ENCODE measurements around the gene CACNA2D3. TPM values are rescaled to one million over a fixed set of nuclear protein-coding genes. Genes with fewer than 3 reads are reported as not detected.

The CACNA2D3 gene
- polyA plus RNA-seq, 1 donor from 2014 or later: 26.2 TPM

DNA sequence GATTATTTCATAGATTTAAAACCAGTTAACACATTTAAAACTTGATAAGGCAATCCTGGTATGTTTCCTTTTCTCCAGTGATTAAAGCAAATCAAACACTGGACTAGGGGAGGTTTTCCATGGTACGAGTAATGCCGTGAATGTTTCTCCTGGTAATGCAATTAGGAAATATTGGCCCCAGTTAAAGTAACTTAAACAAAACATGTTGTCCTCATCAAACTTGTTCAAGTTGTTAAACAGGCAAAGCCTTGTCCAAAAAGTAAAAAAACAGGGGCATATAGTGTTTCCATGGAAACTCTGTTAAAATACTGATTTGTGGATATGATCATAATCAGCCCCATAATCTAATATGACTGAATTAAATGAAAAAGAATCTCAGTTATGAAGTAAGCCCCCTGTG is 818.6 kb downstream of the CACNA2D3 start:
- Histone ChIP-seq H3F3A (ENCODE audit: insufficient read depth, low read length, poor library complexity, severe bottlenecking) (no peaks in the 10 kb centered on the region), H3K27me3 (ENCODE audit: insufficient read depth, low read depth, low read length) (no peaks in the 10 kb centered on the region), H4K20me1 (ENCODE audit: insufficient read depth) (no peaks in the 10 kb centered on the region), H3K4me2 (ENCODE audit: low read length) (no peak overlapping the region), H3K27ac (ENCODE audit: low read length) (no peak overlapping the region), H3K4me3 (ENCODE audit: low read length) (no peak overlapping the region), H3K9ac (ENCODE audit: low read length) (no peak overlapping the region), H3K9me3 (ENCODE audit: low read length) (no peaks in the 10 kb centered on the region), H2AFZ (ENCODE audit: low read depth, low read length) (no peak overlapping the region), H3K36me3 (ENCODE audit: insufficient read depth, low read length) (no peaks in the 10 kb centered on the region), H3K79me2 (replicated peaks; ENCODE audit: insufficient read depth, low read length) (no peaks in the 10 kb centered on the region), H3K9me2 (ENCODE audit: insufficient read depth, low read length) (no peaks in the 10 kb centered on the region)
- TF ChIP-seq POLR2AphosphoS5 (IDR thresholded peaks at IDR 0.05) (no peak), TAF1 (IDR thresholded peaks at IDR 0.05; ENCODE audit: low read depth) (no peak), RAD21 (conservative IDR thresholded peaks at IDR 0.05) (no peak), MXI1 (conservative IDR thresholded peaks at IDR 0.05; ENCODE audit: poor library complexity, severe bottlenecking) (no peak), EZH2 (IDR thresholded peaks at IDR 0.05; ENCODE audit: borderline replicate concordance, insufficient read depth, low read length, poor library complexity, severe bottlenecking) (no peak), EP300 (conservative IDR thresholded peaks at IDR 0.05; ENCODE audit: poor library complexity, severe bottlenecking) (no peak), SMC3 (conservative IDR thresholded peaks at IDR 0.05; ENCODE audit: poor library complexity) (no peak)
- TF ChIP-seq, protein P1, sequence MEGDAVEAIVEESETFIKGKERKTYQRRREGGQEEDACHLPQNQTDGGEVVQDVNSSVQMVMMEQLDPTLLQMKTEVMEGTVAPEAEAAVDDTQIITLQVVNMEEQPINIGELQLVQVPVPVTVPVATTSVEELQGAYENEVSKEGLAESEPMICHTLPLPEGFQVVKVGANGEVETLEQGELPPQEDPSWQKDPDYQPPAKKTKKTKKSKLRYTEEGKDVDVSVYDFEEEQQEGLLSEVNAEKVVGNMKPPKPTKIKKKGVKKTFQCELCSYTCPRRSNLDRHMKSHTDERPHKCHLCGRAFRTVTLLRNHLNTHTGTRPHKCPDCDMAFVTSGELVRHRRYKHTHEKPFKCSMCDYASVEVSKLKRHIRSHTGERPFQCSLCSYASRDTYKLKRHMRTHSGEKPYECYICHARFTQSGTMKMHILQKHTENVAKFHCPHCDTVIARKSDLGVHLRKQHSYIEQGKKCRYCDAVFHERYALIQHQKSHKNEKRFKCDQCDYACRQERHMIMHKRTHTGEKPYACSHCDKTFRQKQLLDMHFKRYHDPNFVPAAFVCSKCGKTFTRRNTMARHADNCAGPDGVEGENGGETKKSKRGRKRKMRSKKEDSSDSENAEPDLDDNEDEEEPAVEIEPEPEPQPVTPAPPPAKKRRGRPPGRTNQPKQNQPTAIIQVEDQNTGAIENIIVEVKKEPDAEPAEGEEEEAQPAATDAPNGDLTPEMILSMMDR (IDR thresholded peaks at IDR 0.05; ENCODE audit: poor library complexity, severe bottlenecking): no peak
- TF ChIP-seq, protein P2, sequence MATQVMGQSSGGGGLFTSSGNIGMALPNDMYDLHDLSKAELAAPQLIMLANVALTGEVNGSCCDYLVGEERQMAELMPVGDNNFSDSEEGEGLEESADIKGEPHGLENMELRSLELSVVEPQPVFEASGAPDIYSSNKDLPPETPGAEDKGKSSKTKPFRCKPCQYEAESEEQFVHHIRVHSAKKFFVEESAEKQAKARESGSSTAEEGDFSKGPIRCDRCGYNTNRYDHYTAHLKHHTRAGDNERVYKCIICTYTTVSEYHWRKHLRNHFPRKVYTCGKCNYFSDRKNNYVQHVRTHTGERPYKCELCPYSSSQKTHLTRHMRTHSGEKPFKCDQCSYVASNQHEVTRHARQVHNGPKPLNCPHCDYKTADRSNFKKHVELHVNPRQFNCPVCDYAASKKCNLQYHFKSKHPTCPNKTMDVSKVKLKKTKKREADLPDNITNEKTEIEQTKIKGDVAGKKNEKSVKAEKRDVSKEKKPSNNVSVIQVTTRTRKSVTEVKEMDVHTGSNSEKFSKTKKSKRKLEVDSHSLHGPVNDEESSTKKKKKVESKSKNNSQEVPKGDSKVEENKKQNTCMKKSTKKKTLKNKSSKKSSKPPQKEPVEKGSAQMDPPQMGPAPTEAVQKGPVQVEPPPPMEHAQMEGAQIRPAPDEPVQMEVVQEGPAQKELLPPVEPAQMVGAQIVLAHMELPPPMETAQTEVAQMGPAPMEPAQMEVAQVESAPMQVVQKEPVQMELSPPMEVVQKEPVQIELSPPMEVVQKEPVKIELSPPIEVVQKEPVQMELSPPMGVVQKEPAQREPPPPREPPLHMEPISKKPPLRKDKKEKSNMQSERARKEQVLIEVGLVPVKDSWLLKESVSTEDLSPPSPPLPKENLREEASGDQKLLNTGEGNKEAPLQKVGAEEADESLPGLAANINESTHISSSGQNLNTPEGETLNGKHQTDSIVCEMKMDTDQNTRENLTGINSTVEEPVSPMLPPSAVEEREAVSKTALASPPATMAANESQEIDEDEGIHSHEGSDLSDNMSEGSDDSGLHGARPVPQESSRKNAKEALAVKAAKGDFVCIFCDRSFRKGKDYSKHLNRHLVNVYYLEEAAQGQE (IDR thresholded peaks at IDR 0.05; ENCODE audit: borderline replicate concordance): no peak

DNA sequence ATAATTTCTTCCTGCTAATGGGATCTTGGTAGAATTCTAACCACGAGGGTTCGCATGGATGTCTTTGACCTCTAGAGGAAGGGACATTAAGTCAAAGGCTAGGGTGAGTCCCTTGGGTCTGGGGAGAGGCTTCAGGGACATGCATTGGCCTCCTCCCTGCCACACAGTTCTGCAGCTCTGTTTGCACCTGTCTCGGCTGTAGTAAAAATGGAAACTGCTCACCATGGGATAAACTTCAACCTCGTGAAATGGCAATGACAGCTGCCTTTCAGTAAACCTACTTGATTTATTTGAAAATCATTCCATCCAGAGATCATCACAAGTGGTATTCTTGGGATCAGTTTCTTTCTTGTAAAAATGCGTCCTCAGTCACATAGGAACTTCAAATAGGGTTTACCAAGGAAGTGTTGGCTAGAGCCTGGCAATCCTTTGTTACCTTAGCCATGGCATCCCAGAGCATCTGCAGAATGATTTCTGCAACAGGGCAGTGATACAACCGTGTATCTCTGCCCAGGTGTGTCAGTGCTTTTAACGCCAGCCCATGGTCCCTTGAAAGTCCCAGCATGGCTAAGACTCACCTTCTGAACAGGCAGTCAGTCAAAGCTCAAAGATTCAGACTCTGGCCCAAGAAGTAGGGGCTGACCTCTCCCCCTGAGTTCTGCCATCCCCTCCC is 819.5 kb downstream of the CACNA2D3 start:
- TF ChIP-seq, protein P1 (IDR thresholded peaks at IDR 0.05; ENCODE audit: poor library complexity, severe bottlenecking): no peak
- no peak for TF ChIP-seq TAF1 (IDR thresholded peaks at IDR 0.05; ENCODE audit: low read depth)
- no peaks in the 10 kb centered on the region for H3K9me2 ChIP-seq (ENCODE audit: insufficient read depth, low read length)

More for the DNA sequence above, 819.5 kb downstream of the CACNA2D3 start:
- Histone ChIP-seq H3K36me3 (ENCODE audit: insufficient read depth, low read length) (no peaks in the 10 kb centered on the region), H4K20me1 (ENCODE audit: insufficient read depth) (no peaks in the 10 kb centered on the region), H3K9ac (ENCODE audit: low read length) (no peak overlapping the region), H2AFZ (ENCODE audit: low read depth, low read length) (no peak overlapping the region), H3K4me2 (ENCODE audit: low read length) (no peak overlapping the region), H3K27me3 (ENCODE audit: insufficient read depth, low read depth, low read length) (no peaks in the 10 kb centered on the region), H3K79me2 (replicated peaks; ENCODE audit: insufficient read depth, low read length) (no peaks in the 10 kb centered on the region), H3K4me3 (ENCODE audit: low read length) (no peak overlapping the region), H3K9me3 (ENCODE audit: low read length) (no peaks in the 10 kb centered on the region), H3K27ac (ENCODE audit: low read length) (no peak overlapping the region), H3F3A (ENCODE audit: insufficient read depth, low read length, poor library complexity, severe bottlenecking) (no peaks in the 10 kb centered on the region)

All from neural cell (in vitro differentiated cells).